HepG2 (cell line): Measurements from ENCODE around the gene COQ10B. TPM values are rescaled to one million over a fixed set of nuclear protein-coding genes. Genes with fewer than 3 reads are reported as not detected.

Source experiments
- ARHGAP35 ChIP-seq: sonication (generic); formaldehyde crosslinking; IDR thresholded peaks from 2 replicates; pipeline ENCODE4 v1.9.0; 2022; ENCODE audit warnings: mild to moderate bottlenecking, inconsistent platforms, moderate library complexity, missing genetic modification reagents, borderline replicate concordance
- ATAD3A ChIP-seq: sonication (generic); formaldehyde crosslinking; IDR thresholded peaks from 2 replicates; pipeline ENCODE4 v1.4.0; 2020; ENCODE audit warnings: missing genetic modification reagents
- HOXD1 ChIP-seq: sonication (generic); formaldehyde crosslinking; IDR thresholded peaks from 2 replicates; pipeline ENCODE4 v1.5.0; 2020; ENCODE audit warnings: missing genetic modification reagents
- KLF15 ChIP-seq: sonication (generic); formaldehyde crosslinking; IDR thresholded peaks from 2 replicates; pipeline ENCODE4 v1.8.1; 2023; ENCODE audit warnings: borderline replicate concordance, mild to moderate bottlenecking, inconsistent platforms, missing genetic modification reagents, mixed read lengths
- MAFK ChIP-seq, 2 experiments: IDR thresholded peaks in 1 of 2; conservative IDR thresholded peaks in 1 of 2; 2 replicates each; pipeline ENCODE4 v1.6.1; 2011; ENCODE audit warnings: improper control_type of control experiment in 2 of 2, low read length in 2 of 2
- PAX8 ChIP-seq: sonication (generic); formaldehyde crosslinking; IDR thresholded peaks from 2 replicates; pipeline ENCODE4 v1.8.0; 2022; ENCODE audit warnings: mild to moderate bottlenecking, missing genetic modification reagents, borderline replicate concordance
- SAP130 ChIP-seq: IDR thresholded peaks from 2 replicates; pipeline ENCODE4 v1.6.1; 2016; ENCODE audit warnings: low read depth
- SP1 ChIP-seq, 2 experiments: fragments of 450-650 bp in 1 of 2; sonication (generic) in 1 of 2; formaldehyde crosslinking in 1 of 2; IDR thresholded peaks; 2 replicates each; pipeline versions ENCODE4 v1.4.0 to v1.6.1; 2016 to 2020; ENCODE audit warnings: missing genetic modification reagents in 1 of 2
- ZHX1 ChIP-seq: sonication (generic); formaldehyde crosslinking; IDR thresholded peaks from 2 replicates; pipeline ENCODE4 v1.8.1; 2022; ENCODE audit warnings: low read depth, mild to moderate bottlenecking, missing genetic modification reagents
- ZNF296 ChIP-seq: sonication (generic); formaldehyde crosslinking; conservative IDR thresholded peaks from 2 replicates; pipeline ENCODE4 v1.5.0; 2020; ENCODE audit warnings: mild to moderate bottlenecking, missing genetic modification reagents
- ZNF557 ChIP-seq: sonication (generic); formaldehyde crosslinking; IDR thresholded peaks from 2 replicates; pipeline ENCODE4 v1.4.0; 2020; ENCODE audit warnings: missing genetic modification reagents
- ZNF605 ChIP-seq: sonication (generic); formaldehyde crosslinking; IDR thresholded peaks from 2 replicates; pipeline ENCODE4 v1.8.0; 2022; ENCODE audit warnings: mild to moderate bottlenecking, missing genetic modification reagents
- ZNF703 ChIP-seq: sonication (generic); formaldehyde crosslinking; IDR thresholded peaks from 2 replicates; pipeline ENCODE4 v1.5.1; 2020; ENCODE audit warnings: missing genetic modification reagents, mild to moderate bottlenecking, moderate library complexity, borderline replicate concordance
- ZNF761 ChIP-seq: sonication (generic); formaldehyde crosslinking; conservative IDR thresholded peaks from 2 replicates; pipeline ENCODE4 v1.4.0; 2020; ENCODE audit warnings: mild to moderate bottlenecking, missing genetic modification reagents
- ZSCAN12 ChIP-seq: sonication (generic); formaldehyde crosslinking; IDR thresholded peaks from 2 replicates; pipeline ENCODE4 v1.9.0; 2021; ENCODE audit warnings: mild to moderate bottlenecking, missing genetic modification reagents
- polyA plus RNA-seq, 8 experiments: library from polyadenylated mRNA; depleted of rRNA in 3 of 8; stranded (reverse) in 7 of 8; unstranded in 1 of 8; fragments of >200 nt; fragmentation: Illumina TruSeq in 4 of 8; extraction: Trizol in 4 of 8; gene quantifications; 2 replicates each; pipeline versions ENCODE4 v1.2.1 to v1.2.3, GENCODE V29; 2011 to 2016; ENCODE audit warnings: low read depth in 4 of 8, missing spikeins in 1 of 8, mixed read lengths in 1 of 8; ENCODE audit not compliant: insufficient read depth in 1 of 8
- total RNA-seq, 5 experiments: library from RNA; depleted of rRNA; stranded (reverse); fragments of >200 nt; fragmentation: Illumina TruSeq; extraction: Trizol; gene quantifications; 2 replicates each; pipeline ENCODE4 v1.2.3, GENCODE V29; 2016; ENCODE audit warnings: low read depth in 1 of 5
- TF ChIP-seq, protein P1 (sequence below): sonication (generic); formaldehyde crosslinking; conservative IDR thresholded peaks from 2 replicates; pipeline ENCODE4 v1.8.0; 2022; ENCODE audit warnings: mild to moderate bottlenecking, moderate library complexity, missing genetic modification reagents
- TF ChIP-seq, protein P2 (sequence below): sonication (generic); formaldehyde crosslinking; IDR thresholded peaks from 2 replicates; pipeline ENCODE4 v1.9.0; 2021; ENCODE audit warnings: missing genetic modification reagents, borderline replicate concordance

The COQ10B gene
- total and polyA plus RNA-seq, 2 of the 13 experiments (the other 11 are each of a cell fraction or from before 2014, with no cell fraction given) = 4.6 to 34.9 TPM

DNA sequence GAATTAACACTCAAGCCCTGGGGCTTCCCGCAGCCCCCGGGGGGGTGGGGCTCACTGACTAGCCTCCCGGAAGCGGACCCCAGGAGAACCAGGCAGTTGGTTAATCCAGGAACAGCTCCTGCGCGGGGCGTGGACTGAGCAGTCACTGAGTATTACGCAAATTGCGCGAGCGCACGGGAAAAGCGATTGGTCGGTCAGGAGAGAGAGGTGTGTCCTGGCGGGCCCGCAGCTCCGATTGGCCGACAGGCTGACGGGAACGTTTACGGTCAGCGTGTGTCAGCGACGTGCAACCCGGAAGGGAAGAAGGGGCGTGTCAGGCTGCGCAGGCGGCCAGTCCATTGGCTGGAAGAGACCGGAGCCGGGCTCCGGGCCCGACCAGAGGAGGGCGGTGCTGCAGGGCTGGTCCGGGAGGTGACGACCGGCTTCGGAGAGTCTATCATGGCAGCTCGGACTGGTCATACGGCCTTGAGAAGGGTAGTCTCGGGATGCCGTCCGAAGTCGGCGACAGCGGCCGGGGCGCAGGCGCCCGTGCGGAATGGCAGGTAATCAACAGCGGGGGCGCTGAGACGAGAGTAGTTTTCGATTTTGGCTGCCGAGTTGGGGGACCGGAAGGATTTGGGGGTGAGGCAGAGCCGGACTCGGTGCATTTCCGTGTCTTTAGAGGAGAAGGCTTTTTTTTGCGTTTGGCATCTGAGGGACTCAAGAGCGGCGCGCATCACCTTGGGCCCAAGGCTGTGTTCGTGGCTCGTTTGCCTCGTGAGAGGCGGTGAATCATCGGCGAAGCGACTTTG lies at the start of gene COQ10B (continued):
- TF ChIP-seq, protein P1, sequence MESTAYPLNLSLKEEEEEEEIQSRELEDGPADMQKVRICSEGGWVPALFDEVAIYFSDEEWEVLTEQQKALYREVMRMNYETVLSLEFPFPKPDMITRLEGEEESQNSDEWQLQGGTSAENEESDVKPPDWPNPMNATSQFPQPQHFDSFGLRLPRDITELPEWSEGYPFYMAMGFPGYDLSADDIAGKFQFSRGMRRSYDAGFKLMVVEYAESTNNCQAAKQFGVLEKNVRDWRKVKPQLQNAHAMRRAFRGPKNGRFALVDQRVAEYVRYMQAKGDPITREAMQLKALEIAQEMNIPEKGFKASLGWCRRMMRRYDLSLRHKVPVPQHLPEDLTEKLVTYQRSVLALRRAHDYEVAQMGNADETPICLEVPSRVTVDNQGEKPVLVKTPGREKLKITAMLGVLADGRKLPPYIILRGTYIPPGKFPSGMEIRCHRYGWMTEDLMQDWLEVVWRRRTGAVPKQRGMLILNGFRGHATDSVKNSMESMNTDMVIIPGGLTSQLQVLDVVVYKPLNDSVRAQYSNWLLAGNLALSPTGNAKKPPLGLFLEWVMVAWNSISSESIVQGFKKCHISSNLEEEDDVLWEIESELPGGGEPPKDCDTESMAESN (CRISPR knock-in tag) = peak; percentile 59
- no peak; the same call in 1 of the 2 replicates for TF ChIP-seq PAX8 (CRISPR knock-in tag)
- TF ChIP-seq SP1 (IDR thresholded peaks at IDR 0.05) = no peak
- TF ChIP-seq SP1 (CRISPR knock-in tag; IDR thresholded peaks at IDR 0.05) = peak; percentile 96
- TF ChIP-seq ZNF703 (CRISPR knock-in tag) = no peak
- peak; percentile 72 for TF ChIP-seq ZNF557
- 0 out of 2 replicates have a peak, but pooled peaks have one; percentile 10 for TF ChIP-seq HOXD1 (CRISPR knock-in tag)
- TF ChIP-seq ZNF605 = peak; percentile 93
- no peak for TF ChIP-seq ZNF296 (CRISPR knock-in tag)
- peak; percentile 19; the same call in 1 of the 2 replicates for TF ChIP-seq ZNF761
- TF ChIP-seq KLF15 (CRISPR knock-in tag) = peak; percentile 57; the same call in 1 of the 2 replicates
- peak; percentile 47; the same call in 1 of the 2 replicates for TF ChIP-seq ZSCAN12
- TF ChIP-seq SAP130 (CRISPR knock-in tag) = peak; percentile 98
- TF ChIP-seq, protein P2, sequence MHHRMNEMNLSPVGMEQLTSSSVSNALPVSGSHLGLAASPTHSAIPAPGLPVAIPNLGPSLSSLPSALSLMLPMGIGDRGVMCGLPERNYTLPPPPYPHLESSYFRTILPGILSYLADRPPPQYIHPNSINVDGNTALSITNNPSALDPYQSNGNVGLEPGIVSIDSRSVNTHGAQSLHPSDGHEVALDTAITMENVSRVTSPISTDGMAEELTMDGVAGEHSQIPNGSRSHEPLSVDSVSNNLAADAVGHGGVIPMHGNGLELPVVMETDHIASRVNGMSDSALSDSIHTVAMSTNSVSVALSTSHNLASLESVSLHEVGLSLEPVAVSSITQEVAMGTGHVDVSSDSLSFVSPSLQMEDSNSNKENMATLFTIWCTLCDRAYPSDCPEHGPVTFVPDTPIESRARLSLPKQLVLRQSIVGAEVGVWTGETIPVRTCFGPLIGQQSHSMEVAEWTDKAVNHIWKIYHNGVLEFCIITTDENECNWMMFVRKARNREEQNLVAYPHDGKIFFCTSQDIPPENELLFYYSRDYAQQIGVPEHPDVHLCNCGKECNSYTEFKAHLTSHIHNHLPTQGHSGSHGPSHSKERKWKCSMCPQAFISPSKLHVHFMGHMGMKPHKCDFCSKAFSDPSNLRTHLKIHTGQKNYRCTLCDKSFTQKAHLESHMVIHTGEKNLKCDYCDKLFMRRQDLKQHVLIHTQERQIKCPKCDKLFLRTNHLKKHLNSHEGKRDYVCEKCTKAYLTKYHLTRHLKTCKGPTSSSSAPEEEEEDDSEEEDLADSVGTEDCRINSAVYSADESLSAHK (CRISPR knock-in tag) = no peak
- no peak for TF ChIP-seq ATAD3A (CRISPR knock-in tag)
- TF ChIP-seq ARHGAP35 = peak; percentile 87; the same call in 1 of the 2 replicates
- TF ChIP-seq MAFK (conservative IDR thresholded peaks at IDR 0.05 in 1 of 2, IDR thresholded peaks at IDR 0.05 in 1 of 2; ENCODE audit: low read length in 2 of 2) = no peak
- no peak; the same call in 1 of the 2 replicates for TF ChIP-seq ZHX1 (CRISPR knock-in tag)
